Fibroblast of pulmonary artery (primary cell): ENCODE measurements around the gene IL1RAPL1.

Experiments
- DNase-seq: peaks from one replicate; pipeline ENCODE4 v3.0.0-alpha.2; 2010; ENCODE audit warnings: low read depth
- H3K4me3 ChIP-seq: replicated peaks from 2 replicates; pipeline ENCODE4 v1.5.1; 2011; ENCODE audit warnings: low read depth, mild to moderate bottlenecking, control low read depth, low read length, moderate library complexity
- CTCF ChIP-seq: IDR thresholded peaks from 2 replicates; pipeline ENCODE4 v1.5.1; 2011; ENCODE audit warnings: mild to moderate bottlenecking, control low read depth, low read length, inconsistent platforms; ENCODE audit errors: missing control alignments

IL1RAPL1 gene

GRCh38 chrX:29890646-29891200, 1303.5 kb downstream of the IL1RAPL1 start:
- TF ChIP-seq CTCF: no peak
- no peak for DNase-seq
- no peak overlapping the region for H3K4me3 ChIP-seq

DNA sequence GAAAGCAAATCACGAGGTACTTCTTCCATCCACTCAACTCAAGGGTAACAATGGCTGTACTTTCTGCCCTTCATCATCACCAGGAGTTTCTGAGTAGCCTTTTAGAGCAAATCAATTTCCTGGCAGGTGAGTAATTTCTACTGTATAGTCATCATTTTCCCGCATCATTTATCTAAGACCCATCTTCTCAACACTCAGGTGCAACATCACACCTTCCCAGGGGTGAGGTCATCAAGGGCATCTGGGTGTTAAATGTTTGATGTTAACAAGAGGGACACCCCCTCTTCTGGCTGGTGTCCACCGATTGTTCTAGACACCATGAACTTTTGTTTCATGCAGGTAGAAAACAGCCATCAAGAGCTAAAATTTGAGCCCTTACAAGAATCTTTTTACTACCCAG, 1314.8 kb downstream of the IL1RAPL1 start:
- no peak for DNase-seq
- no peak overlapping the region for H3K4me3 ChIP-seq
- TF ChIP-seq CTCF: no peak

DNA sequence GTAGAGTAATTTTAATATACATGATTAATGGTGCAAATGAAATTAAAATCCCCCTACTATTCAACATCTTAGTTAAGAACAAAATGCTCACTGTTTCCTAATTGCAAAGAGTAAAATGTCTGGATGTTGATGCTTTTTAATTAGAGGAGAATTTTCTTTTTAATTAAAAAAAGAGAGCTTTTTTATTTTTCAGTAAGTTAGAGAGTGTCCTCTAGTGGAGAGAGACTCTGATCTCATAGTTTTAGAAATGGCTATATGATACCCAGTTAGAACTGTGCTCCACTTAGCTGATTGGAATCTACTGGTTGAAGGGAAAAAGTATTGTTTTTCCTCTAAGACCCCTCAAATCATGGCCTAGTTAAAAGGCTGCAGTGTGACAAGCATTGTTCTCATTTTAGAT, 1316.1 kb downstream of the IL1RAPL1 start:
- DNase-seq: peak; percentile 19
- peak; percentile 43 for TF ChIP-seq CTCF
- H3K4me3 ChIP-seq: no peak overlapping the region

DNA sequence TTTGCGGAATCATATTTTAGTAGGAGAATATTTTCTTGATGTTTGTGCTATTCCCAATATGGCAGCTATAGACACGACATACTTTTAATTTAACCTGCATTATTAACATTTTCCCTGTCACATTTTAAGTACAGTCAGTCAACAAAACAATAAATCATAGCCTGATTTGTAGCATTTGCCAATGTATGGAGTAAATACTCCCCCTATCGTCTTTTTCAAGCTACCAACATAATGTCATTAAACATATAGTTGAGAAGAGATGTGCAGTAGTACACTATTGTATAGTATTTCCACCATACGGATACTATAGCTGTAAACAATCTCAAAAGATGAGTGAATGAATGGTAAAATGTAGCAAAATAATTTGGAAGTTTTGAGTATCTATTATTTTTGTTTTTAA, 1324.4 kb downstream of the IL1RAPL1 start:
- peak; percentile 1 for TF ChIP-seq CTCF
- no peak for DNase-seq
- H3K4me3 ChIP-seq: no peak overlapping the region

- peak; percentile 10 for DNase-seq
- no peak for TF ChIP-seq CTCF
- no peak overlapping the region for H3K4me3 ChIP-seq
These were observed 1326.4 kb downstream of the IL1RAPL1 start for GRCh38 chrX:29913647-29914046.

GRCh38 chrX:29922607-29923006, 1335.4 kb downstream of the IL1RAPL1 start:
- no peak overlapping the region for H3K4me3 ChIP-seq
- no peak for DNase-seq
- no peak for TF ChIP-seq CTCF

DNA sequence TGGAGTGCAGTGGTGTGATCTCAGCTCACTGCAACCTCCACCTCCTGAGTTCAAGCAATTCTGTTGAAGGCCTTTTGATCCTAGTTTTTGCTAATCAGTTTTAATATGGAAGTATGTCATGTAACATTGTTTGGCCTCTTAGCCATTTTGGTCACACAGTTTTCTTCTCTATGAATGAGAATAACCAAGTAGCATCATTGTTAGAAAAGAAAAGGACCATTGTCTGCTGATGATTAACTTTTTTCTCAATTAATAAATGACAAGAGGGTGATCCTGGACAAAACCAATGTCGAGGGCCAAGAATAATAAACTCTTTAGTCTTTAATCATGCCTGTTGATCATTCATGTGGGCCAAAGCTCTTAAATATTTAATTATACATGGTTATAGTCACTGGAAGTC, 1338.8 kb downstream of the IL1RAPL1 start:
- TF ChIP-seq CTCF: no peak
- no peak overlapping the region for H3K4me3 ChIP-seq
- no peak for DNase-seq
